Measurements from ENCODE around the gene MAN2A1. TPM values are rescaled to one million over a fixed set of nuclear protein-coding genes. Genes with fewer than 3 reads are reported as not detected.

Gene MAN2A1
- total RNA-seq, 2 donors from 2014 or later = 29.6 to 36.2 TPM

- Histone ChIP-seq H3K27ac (no peak overlapping the region), H3K4me3 (no peak overlapping the region), H3K36me3 (no peaks in the 10 kb centered on the region), H3K27me3 (replicated peaks; ENCODE audit: insufficient read depth) (no peaks in the 10 kb centered on the region), H3K4me1 (replicated peaks) (no peaks in the 10 kb centered on the region), H3K9me3 (no peaks in the 10 kb centered on the region)
- no peak for DNase-seq (ENCODE audit: low spot score)
- intact Hi-C loops (cut with DNase I) = no loop called here
- 73% methylated on average over 3 of the region's 3 CpGs for WGBS
- no peak for TF ChIP-seq CTCF (IDR thresholded peaks at IDR 0.05)
- TF ChIP-seq POLR2A (IDR thresholded peaks at IDR 0.05) = no peak
- no peak for TF ChIP-seq POLR2AphosphoS5 (IDR thresholded peaks at IDR 0.05)
Measured at GRCh38 chr5:109713453-109713852, 23.7 kb downstream of the MAN2A1 start.

GRCh38 chr5:109714592-109714991 lies 24.9 kb downstream of the MAN2A1 start:
- DNase-seq (ENCODE audit: low spot score) = no peak
- H3K9me3 ChIP-seq = no peaks in the 10 kb centered on the region
- H3K27ac ChIP-seq = no peak overlapping the region
- no peaks in the 10 kb centered on the region for H3K36me3 ChIP-seq
- H3K27me3 ChIP-seq (replicated peaks; ENCODE audit: insufficient read depth) = no peaks in the 10 kb centered on the region
- 60% methylated on average over 3 of the region's 3 CpGs for WGBS
- no peak overlapping the region for H3K4me3 ChIP-seq
- TF ChIP-seq CTCF (IDR thresholded peaks at IDR 0.05) = no peak
- TF ChIP-seq POLR2AphosphoS5 (IDR thresholded peaks at IDR 0.05) = no peak
- TF ChIP-seq POLR2A (IDR thresholded peaks at IDR 0.05) = no peak
- intact Hi-C loops (cut with DNase I) = no loop called here
- H3K4me1 ChIP-seq (replicated peaks) = no peaks in the 10 kb centered on the region

- intact Hi-C loops (cut with DNase I) = no loop called here
- TF ChIP-seq POLR2AphosphoS5 (IDR thresholded peaks at IDR 0.05) = no peak
- TF ChIP-seq CTCF (IDR thresholded peaks at IDR 0.05) = no peak
- no peak for TF ChIP-seq POLR2A (IDR thresholded peaks at IDR 0.05)
- Histone ChIP-seq H3K36me3 (no peaks in the 10 kb centered on the region), H3K4me3 (no peak overlapping the region), H3K27me3 (replicated peaks; ENCODE audit: insufficient read depth) (no peaks in the 10 kb centered on the region), H3K27ac (no peak overlapping the region), H3K9me3 (no peaks in the 10 kb centered on the region), H3K4me1 (replicated peaks) (no peaks in the 10 kb centered on the region)
- DNase-seq (ENCODE audit: low spot score) = no peak
- 78% methylated on average over 3 of the region's 3 CpGs for WGBS
Measured at GRCh38 chr5:109718216-109718615, 28.5 kb downstream of the MAN2A1 start.

GRCh38 chr5:109718632-109719031 lies 28.9 kb downstream of the MAN2A1 start:
- Histone ChIP-seq H3K4me3 (no peak overlapping the region), H3K4me1 (replicated peaks) (no peaks in the 10 kb centered on the region), H3K36me3 (no peaks in the 10 kb centered on the region), H3K9me3 (no peaks in the 10 kb centered on the region), H3K27ac (no peak overlapping the region), H3K27me3 (replicated peaks; ENCODE audit: insufficient read depth) (no peaks in the 10 kb centered on the region)
- intact Hi-C loops (cut with DNase I) = no loop called here
- no peak for DNase-seq (ENCODE audit: low spot score)
- TF ChIP-seq CTCF (IDR thresholded peaks at IDR 0.05) (no peak), POLR2A (IDR thresholded peaks at IDR 0.05) (no peak), POLR2AphosphoS5 (IDR thresholded peaks at IDR 0.05) (no peak)
- WGBS = 87% methylated on average over 4 of the region's 4 CpGs

- no peaks in the 10 kb centered on the region for H3K27me3 ChIP-seq (replicated peaks; ENCODE audit: insufficient read depth)
- H3K36me3 ChIP-seq = no peaks in the 10 kb centered on the region
- no peak overlapping the region for H3K27ac ChIP-seq
- TF ChIP-seq POLR2A (IDR thresholded peaks at IDR 0.05) = no peak
- TF ChIP-seq POLR2AphosphoS5 (IDR thresholded peaks at IDR 0.05) = no peak
- TF ChIP-seq CTCF (IDR thresholded peaks at IDR 0.05) = no peak
- intact Hi-C loops (cut with DNase I) = no loop called here
- DNase-seq (ENCODE audit: low spot score) = no peak
- H3K4me3 ChIP-seq = no peak overlapping the region
- no peaks in the 10 kb centered on the region for H3K4me1 ChIP-seq (replicated peaks)
- H3K9me3 ChIP-seq = no peaks in the 10 kb centered on the region
Measured at GRCh38 chr5:109719978-109720377, 30.3 kb downstream of the MAN2A1 start.
